GM12874 (cell line): ENCODE results near the gene IDI1.

Experiments
- CTCF ChIP-seq: IDR thresholded peaks from 2 replicates; pipeline ENCODE4 v1.5.1; 2011; ENCODE audit warnings: low read depth, mild to moderate bottlenecking, control low read depth, low read length, moderate library complexity; ENCODE audit not compliant: insufficient read depth

Gene IDI1

DNA sequence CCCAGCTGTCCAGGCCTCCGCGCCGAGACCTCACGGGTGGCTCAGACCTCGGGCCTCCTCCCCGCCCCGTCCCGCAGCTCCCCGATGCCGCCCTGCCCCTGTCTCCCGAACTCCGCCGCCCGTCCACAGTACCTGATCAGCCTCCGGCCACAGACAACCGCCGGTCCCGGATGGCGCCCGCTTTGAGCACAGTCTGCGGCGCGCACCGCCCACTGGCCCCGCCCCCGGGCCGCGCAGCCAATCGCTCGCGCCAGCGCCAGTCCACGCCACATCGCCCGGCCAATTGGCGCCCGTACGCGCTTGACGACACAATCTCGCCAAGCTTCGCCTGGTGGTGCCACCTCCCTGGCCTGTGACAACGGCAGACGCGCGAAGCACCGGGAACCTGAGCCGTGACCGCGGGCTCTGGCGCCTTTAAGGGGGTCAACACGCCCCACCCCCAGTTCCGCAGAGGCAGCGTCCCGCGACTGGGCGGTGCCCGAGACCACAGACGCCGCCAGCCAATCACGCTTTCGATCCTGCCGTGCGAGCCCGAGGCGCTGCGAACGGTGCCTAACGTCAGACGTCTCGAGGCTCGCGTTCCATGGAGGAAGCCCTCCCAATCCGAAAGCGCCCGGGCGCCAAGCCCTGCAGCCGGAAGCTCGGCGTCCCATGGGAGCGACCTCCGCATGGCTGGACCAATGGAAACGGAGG, at the start of gene IDI1:
Gene IDI1, minus strand, starts transcription at position 388 of the 693 bp plus-strand sequence. Its CDS starts 116 bp downstream, at position 272.
- no peak for TF ChIP-seq CTCF

GRCh38 chr10:1097436-1097835, 48.5 kb upstream of the IDI1 start:
- no peak for TF ChIP-seq CTCF

DNA sequence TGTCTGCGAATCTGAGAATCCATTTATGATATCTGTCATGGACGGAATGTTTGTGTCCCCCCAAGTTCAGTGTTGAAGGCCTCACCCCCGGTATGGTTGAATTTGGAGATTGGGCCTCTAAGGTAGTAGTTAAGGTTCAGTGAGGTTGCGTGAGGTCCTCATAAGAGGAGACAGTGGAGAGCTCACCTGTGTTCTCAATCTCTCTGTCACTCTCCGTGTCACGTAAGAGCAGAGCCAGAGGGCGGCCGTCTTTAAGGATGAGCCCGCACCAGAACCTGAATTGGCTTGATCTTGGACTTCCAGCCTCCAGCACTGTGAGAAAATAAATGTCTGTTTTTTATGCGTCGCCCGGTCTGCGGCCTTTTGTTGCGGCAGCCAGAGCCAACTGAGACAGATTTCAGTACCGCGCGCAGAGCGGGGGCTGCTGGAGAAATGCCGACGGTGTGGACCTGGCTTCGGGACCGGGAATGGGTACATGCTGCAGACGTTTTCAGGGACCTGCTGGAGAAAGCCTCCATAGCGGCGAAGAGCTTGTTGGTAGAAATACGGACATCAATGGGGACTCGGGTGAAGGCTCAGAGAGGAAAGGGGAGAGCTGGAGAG, 47.5 kb upstream of the IDI1 start:
- TF ChIP-seq CTCF = no peak

- no peak for TF ChIP-seq CTCF
These were observed 46.6 kb upstream of the IDI1 start for GRCh38 chr10:1095498-1095897.

GRCh38 chr10:1094112-1095057, 45.5 kb upstream of the IDI1 start:
- TF ChIP-seq CTCF = no peak

GRCh38 chr10:1093696-1094095, 44.8 kb upstream of the IDI1 start:
- TF ChIP-seq CTCF = no peak

- no peak for TF ChIP-seq CTCF
These were observed 41.8 kb upstream of the IDI1 start for GRCh38 chr10:1090696-1091095.
